ENCODE data around the gene GOLGA2.

DNA sequence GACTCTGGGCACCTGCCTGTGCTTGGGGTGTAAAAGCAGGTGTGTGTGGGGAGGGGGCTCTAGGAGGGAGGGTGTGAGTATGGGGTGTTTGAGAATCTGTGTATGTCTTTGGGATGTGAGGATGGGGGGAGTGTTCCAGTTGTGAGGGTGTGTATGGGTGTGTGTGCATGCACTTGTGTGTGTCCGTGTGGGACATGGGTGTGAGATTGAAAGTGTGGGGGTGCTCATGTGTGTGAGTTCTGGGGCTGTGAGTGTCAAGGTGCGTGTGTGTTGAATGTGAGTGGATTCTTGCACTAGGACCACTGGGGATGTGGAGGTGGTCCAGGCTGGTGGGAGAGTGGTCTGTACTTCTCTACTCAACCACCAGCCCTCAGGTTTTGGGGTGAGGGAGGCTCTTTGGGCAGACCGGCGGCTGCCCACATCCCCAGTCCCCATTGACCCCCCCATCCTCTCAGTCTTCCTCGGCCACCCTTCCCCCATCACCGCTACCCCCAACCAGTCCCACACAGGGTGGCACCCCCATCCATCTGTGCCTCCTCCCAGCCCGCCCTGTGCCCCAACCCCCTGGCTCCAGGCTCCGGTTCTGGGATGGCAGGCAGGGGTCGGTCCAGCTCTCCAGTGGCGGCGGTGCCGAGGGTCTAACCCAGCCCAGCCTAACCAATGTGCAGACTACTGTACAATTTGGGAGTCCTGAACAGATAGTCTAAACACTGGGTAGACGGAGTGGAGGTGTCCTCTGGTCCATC, 31.5 kb downstream of the GOLGA2 start:
- TF ChIP-seq, protein P1, sequence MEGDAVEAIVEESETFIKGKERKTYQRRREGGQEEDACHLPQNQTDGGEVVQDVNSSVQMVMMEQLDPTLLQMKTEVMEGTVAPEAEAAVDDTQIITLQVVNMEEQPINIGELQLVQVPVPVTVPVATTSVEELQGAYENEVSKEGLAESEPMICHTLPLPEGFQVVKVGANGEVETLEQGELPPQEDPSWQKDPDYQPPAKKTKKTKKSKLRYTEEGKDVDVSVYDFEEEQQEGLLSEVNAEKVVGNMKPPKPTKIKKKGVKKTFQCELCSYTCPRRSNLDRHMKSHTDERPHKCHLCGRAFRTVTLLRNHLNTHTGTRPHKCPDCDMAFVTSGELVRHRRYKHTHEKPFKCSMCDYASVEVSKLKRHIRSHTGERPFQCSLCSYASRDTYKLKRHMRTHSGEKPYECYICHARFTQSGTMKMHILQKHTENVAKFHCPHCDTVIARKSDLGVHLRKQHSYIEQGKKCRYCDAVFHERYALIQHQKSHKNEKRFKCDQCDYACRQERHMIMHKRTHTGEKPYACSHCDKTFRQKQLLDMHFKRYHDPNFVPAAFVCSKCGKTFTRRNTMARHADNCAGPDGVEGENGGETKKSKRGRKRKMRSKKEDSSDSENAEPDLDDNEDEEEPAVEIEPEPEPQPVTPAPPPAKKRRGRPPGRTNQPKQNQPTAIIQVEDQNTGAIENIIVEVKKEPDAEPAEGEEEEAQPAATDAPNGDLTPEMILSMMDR (IDR thresholded peaks at IDR 0.05): no peak
- no peak for TF ChIP-seq POLR2A (IDR thresholded peaks at IDR 0.05)

Data from upper lobe of left lung (tissue), 4 donors.